ENCODE measurements around the gene SPATA22. TPM values are rescaled to one million over a fixed set of nuclear protein-coding genes. Genes with fewer than 3 reads are reported as not detected.

SPATA22 gene
- total and polyA plus RNA-seq, 9 of the 15 experiments (the other 6 are each of a cell fraction or from before 2014, with no cell fraction given), result 0.17 to 0.77 (median 0.44) TPM

DNA sequence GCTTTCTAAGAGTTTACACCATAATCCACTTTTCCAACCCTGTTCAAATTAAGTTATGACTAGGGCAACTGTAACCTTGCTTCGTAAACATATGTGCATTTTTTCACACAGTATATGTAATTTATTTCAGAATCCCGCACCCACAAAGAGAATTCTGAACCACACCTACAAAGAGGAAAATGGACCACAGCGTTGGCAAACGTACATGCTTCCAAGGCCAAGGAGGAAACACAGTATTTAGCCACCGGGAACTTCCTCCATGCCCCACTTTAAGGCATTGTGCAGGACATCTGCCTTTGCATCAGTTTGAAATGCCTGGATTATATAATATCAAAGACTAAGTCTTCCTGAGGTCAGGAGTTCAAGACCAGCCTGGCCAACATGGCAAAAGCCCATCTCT, 2.1 kb downstream of the SPATA22 start:
- FAIRE-seq (no peak), ATAC-seq (no peak), DNase-seq (ENCODE audit: extremely low read depth in 1 of 4, low spot score in 3 of 4) (no peak)
- in situ Hi-C loops (cut with MboI) (no loop called here), intact Hi-C loops (cut with micrococcal nuclease) (no loop called here)
- CTCF ChIA-PET (ENCODE audit: low intra/inter-chr PET ratio), result no interaction called here
- no peak overlapping the region for H2AFZ ChIP-seq (ENCODE audit: low read depth, low read length)
- no peak overlapping the region for H3K27ac ChIP-seq (ENCODE audit: extremely low read depth, low read depth, low read length)
- BruUV-seq (replicated peaks), result no TSS peak
- H3K36me3 ChIP-seq (ENCODE audit: control insufficient read depth, insufficient read depth, low read length), result no peaks in the 10 kb centered on the region
- H3K79me2 ChIP-seq (ENCODE audit: control insufficient read depth, insufficient read depth, low read length), result no peaks in the 10 kb centered on the region
- no peaks in the 10 kb centered on the region for H3K9me3 ChIP-seq (replicated peaks; ENCODE audit: control insufficient read depth, insufficient read depth, low read depth, low read length)
- H3K4me2 ChIP-seq (ENCODE audit: insufficient read depth, low read length), result no peak overlapping the region
- WGBS (ENCODE audit: insufficient coverage, low coverage, missing lambda C conversion rate), result 0% methylated on average over 4 of the region's 5 CpGs
- H3K9ac ChIP-seq (ENCODE audit: insufficient read depth in 1 of 2, low read depth in 2 of 2, low read length in 2 of 2), result no peak overlapping the region
- peaks cover 12 to 13% of the 10 kb centered on the region in 2 experiments; a peak in 3 of 5 replicates for H3K27me3 ChIP-seq (ENCODE audit: control insufficient read depth in 2 of 2, insufficient read depth in 2 of 2, low read length in 2 of 2)
- H4K20me1 ChIP-seq (replicated peaks; ENCODE audit: control insufficient read depth, insufficient read depth, low read length), result no peaks in the 10 kb centered on the region
- POLR2A ChIA-PET, result no interaction called here
- H3K4me3 ChIP-seq, result no peak overlapping the region
- H3K9me1 ChIP-seq (ENCODE audit: control insufficient read depth, insufficient read depth, low read length), result no peaks in the 10 kb centered on the region
- H3K4me1 ChIP-seq (replicated peaks in 1 of 2; ENCODE audit: control insufficient read depth in 2 of 2, insufficient read depth in 2 of 2, low read length in 2 of 2), result no peaks in the 10 kb centered on the region; a peak in 1 of 5 replicates
- TF ChIP-seq HIVEP1 (CRISPR knock-in tag; IDR thresholded peaks at IDR 0.05) (no peak), BCLAF1 (IDR thresholded peaks at IDR 0.05; ENCODE audit: borderline replicate concordance in 1 of 2, control insufficient read depth in 1 of 2, low read depth in 2 of 2, low read length in 1 of 2) (no peak), MYNN (IDR thresholded peaks at IDR 0.05) (no peak), MYNN (CRISPR knock-in tag; IDR thresholded peaks at IDR 0.05) (no peak), E2F1 (CRISPR knock-in tag; IDR thresholded peaks at IDR 0.05) (no peak), ZNF184 (CRISPR knock-in tag; IDR thresholded peaks at IDR 0.05) (no peak), E2F5 (CRISPR knock-in tag; IDR thresholded peaks at IDR 0.05) (no peak), ZEB2 (IDR thresholded peaks at IDR 0.05) (no peak), YBX1 (IDR thresholded peaks at IDR 0.05) (no peak)
- TF ChIP-seq, protein P1, sequence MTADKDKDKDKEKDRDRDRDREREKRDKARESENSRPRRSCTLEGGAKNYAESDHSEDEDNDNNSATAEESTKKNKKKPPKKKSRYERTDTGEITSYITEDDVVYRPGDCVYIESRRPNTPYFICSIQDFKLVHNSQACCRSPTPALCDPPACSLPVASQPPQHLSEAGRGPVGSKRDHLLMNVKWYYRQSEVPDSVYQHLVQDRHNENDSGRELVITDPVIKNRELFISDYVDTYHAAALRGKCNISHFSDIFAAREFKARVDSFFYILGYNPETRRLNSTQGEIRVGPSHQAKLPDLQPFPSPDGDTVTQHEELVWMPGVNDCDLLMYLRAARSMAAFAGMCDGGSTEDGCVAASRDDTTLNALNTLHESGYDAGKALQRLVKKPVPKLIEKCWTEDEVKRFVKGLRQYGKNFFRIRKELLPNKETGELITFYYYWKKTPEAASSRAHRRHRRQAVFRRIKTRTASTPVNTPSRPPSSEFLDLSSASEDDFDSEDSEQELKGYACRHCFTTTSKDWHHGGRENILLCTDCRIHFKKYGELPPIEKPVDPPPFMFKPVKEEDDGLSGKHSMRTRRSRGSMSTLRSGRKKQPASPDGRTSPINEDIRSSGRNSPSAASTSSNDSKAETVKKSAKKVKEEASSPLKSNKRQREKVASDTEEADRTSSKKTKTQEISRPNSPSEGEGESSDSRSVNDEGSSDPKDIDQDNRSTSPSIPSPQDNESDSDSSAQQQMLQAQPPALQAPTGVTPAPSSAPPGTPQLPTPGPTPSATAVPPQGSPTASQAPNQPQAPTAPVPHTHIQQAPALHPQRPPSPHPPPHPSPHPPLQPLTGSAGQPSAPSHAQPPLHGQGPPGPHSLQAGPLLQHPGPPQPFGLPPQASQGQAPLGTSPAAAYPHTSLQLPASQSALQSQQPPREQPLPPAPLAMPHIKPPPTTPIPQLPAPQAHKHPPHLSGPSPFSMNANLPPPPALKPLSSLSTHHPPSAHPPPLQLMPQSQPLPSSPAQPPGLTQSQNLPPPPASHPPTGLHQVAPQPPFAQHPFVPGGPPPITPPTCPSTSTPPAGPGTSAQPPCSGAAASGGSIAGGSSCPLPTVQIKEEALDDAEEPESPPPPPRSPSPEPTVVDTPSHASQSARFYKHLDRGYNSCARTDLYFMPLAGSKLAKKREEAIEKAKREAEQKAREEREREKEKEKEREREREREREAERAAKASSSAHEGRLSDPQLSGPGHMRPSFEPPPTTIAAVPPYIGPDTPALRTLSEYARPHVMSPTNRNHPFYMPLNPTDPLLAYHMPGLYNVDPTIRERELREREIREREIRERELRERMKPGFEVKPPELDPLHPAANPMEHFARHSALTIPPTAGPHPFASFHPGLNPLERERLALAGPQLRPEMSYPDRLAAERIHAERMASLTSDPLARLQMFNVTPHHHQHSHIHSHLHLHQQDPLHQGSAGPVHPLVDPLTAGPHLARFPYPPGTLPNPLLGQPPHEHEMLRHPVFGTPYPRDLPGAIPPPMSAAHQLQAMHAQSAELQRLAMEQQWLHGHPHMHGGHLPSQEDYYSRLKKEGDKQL (CRISPR knock-in tag; IDR thresholded peaks at IDR 0.05; ENCODE audit: borderline replicate concordance), result no peak
- TF ChIP-seq, protein P2, sequence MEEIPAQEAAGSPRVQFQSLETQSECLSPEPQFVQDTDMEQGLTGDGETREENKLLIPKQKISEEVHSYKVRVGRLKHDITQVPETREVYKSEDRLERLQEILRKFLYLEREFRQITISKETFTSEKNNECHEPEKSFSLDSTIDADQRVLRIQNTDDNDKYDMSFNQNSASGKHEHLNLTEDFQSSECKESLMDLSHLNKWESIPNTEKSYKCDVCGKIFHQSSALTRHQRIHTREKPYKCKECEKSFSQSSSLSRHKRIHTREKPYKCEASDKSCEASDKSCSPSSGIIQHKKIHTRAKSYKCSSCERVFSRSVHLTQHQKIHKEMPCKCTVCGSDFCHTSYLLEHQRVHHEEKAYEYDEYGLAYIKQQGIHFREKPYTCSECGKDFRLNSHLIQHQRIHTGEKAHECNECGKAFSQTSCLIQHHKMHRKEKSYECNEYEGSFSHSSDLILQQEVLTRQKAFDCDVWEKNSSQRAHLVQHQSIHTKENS (CRISPR knock-in tag; IDR thresholded peaks at IDR 0.05), result no peak
